Mesendoderm (in vitro differentiated cells): ENCODE measurements around the gene SNRNP25.
A peak's percentile ranks its signal among the peaks of the same experiment; 100 is the strongest.

Source experiments
- DNase-seq: peaks from one replicate; pipeline ENCODE4 v3.0.0; 2013
- H2AK5ac ChIP-seq: 2 replicates; pipeline ENCODE4 v1.6.1; 2013; ENCODE audit warnings: low read length, inconsistent platforms
- H2BK120ac ChIP-seq: 2 replicates; pipeline ENCODE4 v1.6.1; 2013; ENCODE audit warnings: low read depth, mild to moderate bottlenecking, low read length, moderate library complexity, mixed read lengths
- H2BK15ac ChIP-seq: replicated peaks from 2 replicates; pipeline ENCODE4 v1.6.1; 2013; ENCODE audit warnings: low read depth, mild to moderate bottlenecking, moderate library complexity
- H2BK5ac ChIP-seq: 2 replicates; pipeline ENCODE4 v1.6.1; 2013; ENCODE audit warnings: low read length, inconsistent platforms
- H3K18ac ChIP-seq: 2 replicates; pipeline ENCODE4 v1.6.1; 2013; ENCODE audit warnings: mild to moderate bottlenecking, low read length, mixed read lengths
- H3K23ac ChIP-seq: one replicate; pipeline ENCODE4 v1.6.1; 2013; ENCODE audit warnings: low read length
- H3K27ac ChIP-seq: 2 replicates; pipeline ENCODE4 v1.5.1; 2013; ENCODE audit warnings: low read depth, mild to moderate bottlenecking, inconsistent platforms, low read length, moderate library complexity
- H3K27me3 ChIP-seq: 2 replicates; pipeline ENCODE4 v1.6.1; 2013; ENCODE audit warnings: low read length, control low read depth, mild to moderate bottlenecking, inconsistent platforms; ENCODE audit not compliant: insufficient read depth, poor library complexity
- H3K36me3 ChIP-seq: 2 replicates; pipeline ENCODE4 v1.6.1; 2013; ENCODE audit warnings: low read length, inconsistent platforms; ENCODE audit not compliant: control insufficient read depth, insufficient read depth
- H3K4ac ChIP-seq: one replicate; pipeline ENCODE4 v1.6.1; 2013; ENCODE audit warnings: low read depth, mild to moderate bottlenecking, low read length, moderate library complexity
- H3K4me1 ChIP-seq: 2 replicates; pipeline ENCODE4 v1.6.1; 2013; ENCODE audit warnings: low read depth, low read length, inconsistent platforms; ENCODE audit not compliant: control insufficient read depth
- H3K4me2 ChIP-seq: 2 replicates; pipeline ENCODE4 v1.6.1; 2013; ENCODE audit warnings: low read length
- H3K4me3 ChIP-seq: 2 replicates; pipeline ENCODE4 v1.5.1; 2013; ENCODE audit warnings: mild to moderate bottlenecking, low read length
- H3K56ac ChIP-seq: one replicate; pipeline ENCODE4 v1.6.1; 2013; ENCODE audit warnings: low read length
- H3K79me1 ChIP-seq: 2 replicates; pipeline ENCODE4 v1.6.1; 2013; ENCODE audit warnings: low read length, inconsistent platforms
- H3K79me2 ChIP-seq: 2 replicates; pipeline ENCODE4 v1.6.1; 2013; ENCODE audit warnings: mild to moderate bottlenecking, low read length; ENCODE audit not compliant: control insufficient read depth, insufficient read depth
- H3K9ac ChIP-seq: 2 replicates; pipeline ENCODE4 v1.6.1; 2013; ENCODE audit warnings: low read length, inconsistent platforms
- H4K5ac ChIP-seq: one replicate; pipeline ENCODE4 v1.6.1; 2013; ENCODE audit warnings: low read length
- H4K8ac ChIP-seq: one replicate; pipeline ENCODE4 v1.6.1; 2013; ENCODE audit warnings: low read depth, mild to moderate bottlenecking, control low read depth, low read length, moderate library complexity
- WGBS: extraction: QIAGEN DNeasy Blood & Tissue Kit; methylation state at CpG from one replicate; pipeline ENCODE4 v1.1.7; 2013; ENCODE audit warnings: low lambda C conversion rate, missing lambda C conversion rate; ENCODE audit not compliant: insufficient coverage; ENCODE audit errors: extremely low coverage; 5-methylcytosine and 5-hydroxymethylcytosine counted together

Gene SNRNP25

GRCh38 chr16:79151-80054 is 25.8 kb downstream of the SNRNP25 start:
- peak overlapping the region; percentile 98 for H3K56ac ChIP-seq
- DNase-seq = peak; percentile 36
- WGBS = no CpG with 5 or more reads among the region's 32 CpGs
- no peak overlapping the region for H3K27ac ChIP-seq
- H3K4me1 ChIP-seq = peaks cover 22% of the 10 kb centered on the region
- no peak overlapping the region for H3K4me3 ChIP-seq
- H4K8ac ChIP-seq = no peak overlapping the region
- no peak overlapping the region for H2BK5ac ChIP-seq
- no peak overlapping the region for H4K5ac ChIP-seq
- no peak overlapping the region for H2BK120ac ChIP-seq
- peak overlapping the region; percentile 92 for H3K23ac ChIP-seq
- H3K4me2 ChIP-seq = no peak overlapping the region
- H3K79me2 ChIP-seq = no peaks in the 10 kb centered on the region
- peaks cover 6% of the 10 kb centered on the region for H3K79me1 ChIP-seq
- peaks cover 4% of the 10 kb centered on the region for H3K36me3 ChIP-seq
- H3K9ac ChIP-seq = peak overlapping the region; percentile 99
- no peak overlapping the region for H3K4ac ChIP-seq
- no peak overlapping the region for H2AK5ac ChIP-seq
- H2BK15ac ChIP-seq = no peak overlapping the region
- no peak overlapping the region for H3K18ac ChIP-seq
- no peaks in the 10 kb centered on the region for H3K27me3 ChIP-seq

GRCh38 chr16:83060-83603 is 29.5 kb downstream of the SNRNP25 start:
- peaks cover 7% of the 10 kb centered on the region for H3K36me3 ChIP-seq
- no peak overlapping the region for H3K56ac ChIP-seq
- no peak overlapping the region for H4K8ac ChIP-seq
- WGBS = no CpG with 5 or more reads among the region's 31 CpGs
- H3K9ac ChIP-seq = no peak overlapping the region
- no peak overlapping the region for H3K18ac ChIP-seq
- no peak overlapping the region for H3K4me3 ChIP-seq
- no peaks in the 10 kb centered on the region for H3K4me1 ChIP-seq
- peaks cover 6% of the 10 kb centered on the region for H3K79me1 ChIP-seq
- H3K4ac ChIP-seq = no peak overlapping the region
- no peak overlapping the region for H4K5ac ChIP-seq
- no peak overlapping the region for H2BK15ac ChIP-seq
- no peak overlapping the region for H3K4me2 ChIP-seq
- H3K79me2 ChIP-seq = no peaks in the 10 kb centered on the region
- H2BK5ac ChIP-seq = no peak overlapping the region
- no peak overlapping the region for H2BK120ac ChIP-seq
- no peaks in the 10 kb centered on the region for H3K27me3 ChIP-seq
- no peak overlapping the region for H3K27ac ChIP-seq
- H3K23ac ChIP-seq = no peak overlapping the region
- no peak overlapping the region for H2AK5ac ChIP-seq
- no peak for DNase-seq

- H3K36me3 ChIP-seq = peaks cover 7% of the 10 kb centered on the region
- no peaks in the 10 kb centered on the region for H3K79me2 ChIP-seq
- no peak overlapping the region for H2AK5ac ChIP-seq
- H3K27me3 ChIP-seq = no peaks in the 10 kb centered on the region
- H2BK5ac ChIP-seq = no peak overlapping the region
- WGBS = no CpG with 5 or more reads among the region's 21 CpGs
- no peak overlapping the region for H3K27ac ChIP-seq
- H3K4me2 ChIP-seq = no peak overlapping the region
- H3K56ac ChIP-seq = no peak overlapping the region
- no peak overlapping the region for H3K23ac ChIP-seq
- no peaks in the 10 kb centered on the region for H3K4me1 ChIP-seq
- H2BK120ac ChIP-seq = no peak overlapping the region
- H2BK15ac ChIP-seq = no peak overlapping the region
- no peak overlapping the region for H3K18ac ChIP-seq
- DNase-seq = no peak
- no peak overlapping the region for H3K4ac ChIP-seq
- no peak overlapping the region for H4K5ac ChIP-seq
- H3K9ac ChIP-seq = no peak overlapping the region
- no peak overlapping the region for H3K4me3 ChIP-seq
- peaks cover 3% of the 10 kb centered on the region for H3K79me1 ChIP-seq
- H4K8ac ChIP-seq = no peak overlapping the region
Measured at GRCh38 chr16:83781-84615, 30.4 kb downstream of the SNRNP25 start.

- H2AK5ac ChIP-seq = no peak overlapping the region
- H3K27ac ChIP-seq = no peak overlapping the region
- no peak overlapping the region for H2BK15ac ChIP-seq
- no peaks in the 10 kb centered on the region for H3K79me1 ChIP-seq
- WGBS = no CpG with 5 or more reads among the region's 7 CpGs
- H3K4me1 ChIP-seq = no peaks in the 10 kb centered on the region
- H3K23ac ChIP-seq = no peak overlapping the region
- H3K4ac ChIP-seq = no peak overlapping the region
- no peak overlapping the region for H3K4me2 ChIP-seq
- no peak overlapping the region for H3K56ac ChIP-seq
- H3K27me3 ChIP-seq = no peaks in the 10 kb centered on the region
- no peak overlapping the region for H2BK120ac ChIP-seq
- H3K9ac ChIP-seq = no peak overlapping the region
- no peak for DNase-seq
- no peak overlapping the region for H3K18ac ChIP-seq
- no peak overlapping the region for H2BK5ac ChIP-seq
- peaks cover 4% of the 10 kb centered on the region for H3K36me3 ChIP-seq
- no peak overlapping the region for H3K4me3 ChIP-seq
- H4K5ac ChIP-seq = no peak overlapping the region
- no peak overlapping the region for H4K8ac ChIP-seq
- H3K79me2 ChIP-seq = no peaks in the 10 kb centered on the region
Measured at GRCh38 chr16:84718-85406, 31.2 kb downstream of the SNRNP25 start.

GRCh38 chr16:85407-85782 is 31.8 kb downstream of the SNRNP25 start:
- Histone ChIP-seq H2BK15ac (no peak overlapping the region), H3K23ac (no peak overlapping the region), H3K27me3 (no peaks in the 10 kb centered on the region), H3K79me2 (no peaks in the 10 kb centered on the region), H4K5ac (no peak overlapping the region), H3K4me2 (no peak overlapping the region), H3K9ac (no peak overlapping the region), H3K56ac (no peak overlapping the region), H4K8ac (no peak overlapping the region), H3K36me3 (peaks cover 3% of the 10 kb centered on the region), H3K27ac (no peak overlapping the region), H2AK5ac (no peak overlapping the region), H3K4me3 (no peak overlapping the region), H3K18ac (no peak overlapping the region), H3K4ac (no peak overlapping the region), H3K79me1 (no peaks in the 10 kb centered on the region), H2BK5ac (no peak overlapping the region), H3K4me1 (no peaks in the 10 kb centered on the region), H2BK120ac (no peak overlapping the region)
- no CpG with 5 or more reads among the region's 18 CpGs for WGBS
- no peak for DNase-seq
